Non-pigmented ciliary epithelial cell (primary cell): ENCODE measurements around the gene EPB41L3.

Experiments
- DNase-seq: peaks from one replicate; pipeline ENCODE4 v3.0.0-alpha.2; 2010; ENCODE audit warnings: low read depth

Gene EPB41L3

DNA sequence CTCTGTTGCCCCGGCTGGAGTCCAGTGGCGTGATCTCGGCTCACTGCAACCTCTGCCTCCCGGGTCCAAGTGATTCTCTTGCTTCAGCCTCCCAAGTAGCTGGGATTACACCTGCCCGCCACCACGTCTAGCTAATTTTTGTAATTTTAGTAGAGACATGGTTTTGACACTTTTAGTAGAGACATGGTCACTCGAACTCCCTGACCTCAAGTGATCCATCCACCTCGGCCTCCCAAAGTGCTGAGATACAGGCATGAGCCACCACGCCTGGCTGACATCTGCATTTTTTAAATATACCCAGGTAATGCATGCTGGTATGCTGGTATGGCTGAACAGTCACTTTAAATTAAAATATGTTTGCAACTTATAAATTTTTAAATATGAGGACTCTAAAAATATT, 91.9 kb downstream of the EPB41L3 start:
- DNase-seq = no peak

DNA sequence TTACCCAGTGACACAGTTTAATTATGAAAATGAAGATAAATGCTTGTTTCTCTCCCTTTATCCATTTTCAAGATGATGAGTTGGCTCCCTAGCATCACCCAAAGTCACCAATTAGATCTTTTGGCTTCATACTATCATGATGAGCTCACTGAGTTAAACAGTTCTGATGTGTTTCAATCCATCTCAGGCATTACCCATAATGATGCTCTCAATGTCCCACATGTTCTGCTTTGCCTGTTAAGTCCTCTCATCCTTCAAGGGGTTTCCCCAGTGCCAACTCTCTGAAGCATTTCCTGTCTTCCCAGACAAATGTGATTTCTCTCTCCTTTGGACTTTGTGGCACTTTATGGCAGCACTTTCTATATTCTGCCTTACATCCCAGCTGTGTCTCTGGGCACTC, 92.6 kb downstream of the EPB41L3 start:
- no peak for DNase-seq

DNA sequence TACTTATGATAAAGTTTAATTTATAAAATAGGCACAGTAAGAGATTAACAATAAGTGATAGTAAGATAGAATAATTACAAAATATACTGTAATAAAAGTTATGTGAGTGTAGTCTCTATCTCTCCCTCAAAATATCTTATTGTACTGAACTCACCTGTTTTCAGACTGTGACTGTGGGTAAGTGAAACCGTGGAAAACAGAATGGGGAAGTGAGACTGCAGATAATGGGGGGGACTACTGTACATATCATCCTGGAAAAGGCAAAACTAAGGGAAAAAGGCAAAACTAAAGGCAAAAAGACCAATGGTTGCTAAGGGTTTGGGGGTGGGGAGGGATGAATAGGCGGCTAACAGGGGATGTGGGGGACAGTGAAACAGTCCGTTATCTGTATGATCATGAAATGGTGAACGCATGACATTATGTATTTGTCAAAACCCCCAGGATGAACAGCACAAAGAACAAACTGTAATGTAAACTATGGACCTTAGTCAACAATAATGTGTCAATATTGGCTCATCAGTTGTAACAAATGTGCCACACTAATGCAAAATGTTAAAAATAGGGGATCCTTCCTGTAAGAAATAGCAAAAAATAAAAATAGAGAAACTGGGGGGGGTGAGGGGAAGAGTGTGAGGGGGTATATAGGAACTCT, 93.8 kb downstream of the EPB41L3 start:
- DNase-seq = no peak

- DNase-seq = no peak
These were observed 96.4 kb downstream of the EPB41L3 start for GRCh38 chr18:5447442-5447841.

- DNase-seq = no peak
These were observed 99.0 kb downstream of the EPB41L3 start for GRCh38 chr18:5444847-5445246.

DNA sequence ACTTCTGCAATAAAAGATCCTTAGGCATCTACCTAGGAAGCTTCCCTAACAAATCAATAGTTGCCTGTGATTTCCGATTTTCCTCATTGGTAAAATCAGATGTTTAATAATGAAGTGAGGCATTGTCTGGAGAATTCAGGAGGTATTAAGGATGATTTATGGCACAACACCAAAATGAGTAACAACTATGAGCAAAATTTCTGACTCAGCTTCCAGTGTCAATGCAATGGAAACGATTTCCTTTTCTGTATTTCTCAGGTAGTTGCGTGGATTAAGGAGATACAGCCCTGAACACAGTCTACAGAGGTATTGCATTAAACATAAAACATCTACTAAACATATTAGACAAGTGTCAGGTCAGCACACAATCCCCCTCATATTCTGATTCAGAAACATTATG, 99.5 kb downstream of the EPB41L3 start:
- no peak for DNase-seq

- DNase-seq = no peak
These were observed 103.7 kb downstream of the EPB41L3 start for GRCh38 chr18:5439986-5440696.

- DNase-seq = no peak
These were observed 109.4 kb downstream of the EPB41L3 start for GRCh38 chr18:5434425-5434824.

- no peak for DNase-seq
These were observed 111.8 kb downstream of the EPB41L3 start for GRCh38 chr18:5431836-5432575.

GRCh38 chr18:5430131-5430530, 113.7 kb downstream of the EPB41L3 start:
- no peak for DNase-seq

DNA sequence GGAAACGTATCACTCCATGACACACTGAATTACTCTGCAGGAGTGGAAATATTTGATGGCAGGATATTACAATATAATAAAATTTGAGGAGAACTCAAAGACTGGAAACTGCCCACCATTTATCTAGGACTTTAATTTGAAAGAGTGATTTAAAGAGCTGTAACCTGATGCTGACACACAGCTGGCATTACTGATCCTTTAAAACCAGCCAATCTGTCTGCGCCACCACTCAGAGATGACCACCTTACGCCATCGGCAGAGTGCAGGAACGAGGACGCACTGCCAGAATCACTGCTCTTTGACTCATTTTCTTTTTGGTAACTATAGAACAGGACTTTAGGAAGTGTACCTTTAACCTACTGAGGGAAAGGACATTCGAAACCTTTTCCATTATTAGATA, 114.1 kb downstream of the EPB41L3 start:
- no peak for DNase-seq

DNA sequence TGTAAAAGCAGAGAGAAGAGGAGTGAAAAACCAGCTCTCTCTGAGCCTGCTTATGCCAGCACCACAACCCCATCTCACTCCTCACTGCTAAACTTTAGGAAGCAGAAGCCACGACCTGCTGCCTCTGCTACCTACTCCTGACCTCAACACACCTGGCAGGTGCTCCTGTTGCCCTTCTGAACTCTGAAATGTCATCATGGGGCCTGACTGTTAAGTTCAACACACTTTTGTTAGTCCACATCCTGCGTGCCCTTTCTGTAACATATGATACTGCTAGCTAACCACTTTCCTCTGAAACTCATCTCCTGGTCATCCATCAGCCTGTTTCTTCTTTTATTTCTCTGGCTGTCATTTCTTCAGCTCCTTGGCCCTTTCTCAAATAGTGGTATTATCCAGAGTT, 118.1 kb downstream of the EPB41L3 start:
- no peak for DNase-seq

DNA sequence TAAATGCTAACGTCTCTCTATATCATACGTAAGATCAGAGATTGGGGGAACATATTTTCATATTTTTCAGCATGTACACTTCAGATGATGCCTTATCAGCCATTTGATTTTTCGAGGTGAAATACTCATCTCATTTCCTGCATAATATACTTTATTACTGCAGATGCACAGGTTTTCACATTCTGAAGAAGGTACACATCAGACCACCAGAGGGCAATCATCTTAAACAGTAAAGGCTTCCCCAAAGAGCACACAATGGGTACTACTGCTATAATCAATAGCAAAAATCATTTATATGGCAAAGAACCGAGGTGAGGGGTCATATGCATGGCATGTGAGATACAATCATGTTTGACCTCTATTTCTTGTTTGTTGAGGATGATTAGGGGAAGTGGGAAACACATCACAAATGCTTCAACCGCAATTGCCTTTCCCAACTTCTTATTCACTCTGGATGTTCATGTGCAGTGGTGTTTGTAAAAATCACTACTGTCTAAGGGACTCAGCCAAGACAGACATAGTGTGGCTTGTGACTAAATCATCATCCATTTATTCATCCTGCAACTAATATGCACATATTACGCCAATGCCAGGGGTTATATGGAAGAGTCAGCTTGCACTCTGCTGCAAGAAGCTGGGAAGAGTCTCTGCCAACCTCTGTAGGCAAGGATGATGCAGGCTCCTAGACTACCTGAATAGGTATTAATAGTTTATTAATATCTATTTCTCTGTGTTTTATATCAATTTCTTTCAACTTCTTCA, 118.7 kb downstream of the EPB41L3 start:
- peak; percentile 10 for DNase-seq

DNA sequence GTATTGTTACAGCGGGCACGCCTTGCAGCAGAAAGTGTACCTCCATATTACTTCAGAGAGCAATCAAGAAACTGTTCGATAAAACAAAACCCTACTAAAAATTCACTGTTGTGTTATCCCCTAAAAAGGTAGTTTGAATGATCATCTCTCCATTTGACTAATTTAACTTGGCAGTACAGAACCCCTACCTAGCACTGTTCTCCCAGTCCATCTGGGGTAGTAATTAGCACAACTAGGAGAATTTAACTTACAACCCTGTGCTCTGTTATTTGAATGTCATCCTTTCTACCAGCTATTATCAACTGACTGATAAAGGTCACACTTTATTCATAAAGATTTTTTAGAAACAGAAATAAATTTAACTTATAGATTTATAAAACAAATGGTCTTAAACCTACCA, 121.2 kb downstream of the EPB41L3 start:
- DNase-seq = no peak

DNA sequence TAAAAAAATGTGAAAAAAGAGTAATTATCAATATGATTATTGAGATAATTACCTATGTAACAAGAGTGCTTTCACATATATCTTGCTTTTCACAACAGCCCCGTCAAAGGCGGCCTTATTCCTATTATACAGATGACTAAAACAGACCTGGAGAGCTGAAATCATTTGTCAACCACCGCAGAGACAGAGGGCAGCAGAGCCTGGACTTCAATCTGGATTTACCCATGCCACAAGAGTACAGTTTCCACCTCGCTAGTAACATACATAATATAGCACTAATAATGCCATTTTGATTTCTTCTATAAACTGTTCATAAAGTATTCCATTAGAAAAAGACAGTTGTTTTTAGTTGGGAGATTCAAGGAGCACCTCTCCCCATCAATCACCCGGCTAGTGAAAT, 121.8 kb downstream of the EPB41L3 start:
- DNase-seq = no peak

- DNase-seq = no peak
These were observed 122.9 kb downstream of the EPB41L3 start for GRCh38 chr18:5420906-5421305.

- no peak for DNase-seq
These were observed 124.2 kb downstream of the EPB41L3 start for GRCh38 chr18:5419601-5420000.

DNA sequence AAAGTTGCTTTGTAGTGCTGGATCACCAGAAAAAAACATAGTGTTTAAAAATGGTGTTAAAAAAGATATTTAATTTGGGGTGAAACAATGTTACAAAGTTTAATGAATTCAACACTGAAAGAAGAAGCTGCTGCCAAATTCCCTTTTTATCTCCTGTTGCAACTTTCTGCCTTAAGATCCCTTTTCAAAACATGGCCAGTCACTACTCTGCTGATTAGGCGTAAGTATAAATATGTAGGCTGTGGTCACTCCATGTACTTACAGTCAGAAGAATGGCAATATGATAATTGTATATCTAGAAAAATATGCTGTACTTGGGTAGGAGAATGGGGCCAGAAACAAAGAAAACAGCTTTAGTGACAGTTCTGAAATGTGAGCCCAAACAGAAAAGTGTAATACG, 124.8 kb downstream of the EPB41L3 start:
- no peak for DNase-seq

- DNase-seq = no peak
These were observed 126.5 kb downstream of the EPB41L3 start for GRCh38 chr18:5417342-5417741.

DNA sequence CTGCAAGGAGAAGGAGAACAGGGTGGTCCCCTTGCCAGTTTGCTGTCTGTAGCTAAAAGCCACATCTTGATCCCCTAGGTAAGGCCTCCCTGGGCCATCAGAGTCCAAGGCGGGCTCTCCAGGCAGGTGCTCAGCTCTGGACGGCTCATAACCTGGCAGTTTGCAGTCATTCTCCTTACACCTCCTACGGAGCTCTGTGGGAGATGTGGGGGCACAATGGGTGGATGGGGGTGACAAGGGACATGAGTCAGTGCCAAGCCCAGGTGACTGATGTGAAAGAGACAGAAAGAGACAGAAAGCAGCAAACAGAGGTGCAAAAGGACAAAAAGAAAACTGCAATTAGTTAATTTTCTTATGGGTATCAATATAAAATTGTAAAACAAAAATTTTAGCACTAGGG, 127.7 kb downstream of the EPB41L3 start:
- no peak for DNase-seq

DNA sequence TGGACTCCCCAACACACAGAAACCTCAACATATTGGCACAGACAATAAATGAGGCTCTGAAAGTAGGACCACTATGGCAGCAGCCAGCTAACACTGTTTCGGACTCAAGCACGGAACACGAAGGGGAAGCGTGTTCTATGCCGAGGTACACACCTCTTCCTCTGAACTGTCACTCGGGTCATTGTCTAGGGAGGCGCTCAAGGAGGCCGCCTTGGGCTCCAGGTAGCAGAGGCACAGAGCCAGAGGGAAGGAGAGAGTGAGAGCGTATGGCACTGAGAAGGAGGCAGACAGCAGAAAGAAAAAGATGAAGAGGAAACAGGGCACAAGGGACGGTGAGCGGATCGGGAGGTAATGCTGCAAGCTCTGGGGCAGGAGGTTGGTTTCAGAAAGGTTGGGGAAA, 128.1 kb downstream of the EPB41L3 start:
- no peak for DNase-seq

DNA sequence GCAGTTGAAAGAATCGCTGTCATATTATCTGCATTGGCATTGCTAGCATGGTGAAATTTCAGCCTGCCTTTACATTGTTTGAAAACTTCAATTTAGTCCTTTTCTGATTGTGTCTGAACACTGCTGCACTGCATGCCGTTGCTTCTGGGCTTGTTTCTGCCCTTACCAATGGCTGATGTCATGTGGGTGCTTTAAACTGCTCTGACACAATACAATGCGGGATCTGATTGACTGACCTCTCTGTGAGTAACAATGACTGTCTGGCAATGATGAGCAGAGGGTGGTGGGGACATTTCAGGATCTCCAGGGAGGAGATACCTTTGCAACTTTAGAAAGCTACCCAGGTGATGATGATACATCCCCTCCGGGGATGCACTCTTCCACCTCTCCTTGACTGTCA, 128.8 kb downstream of the EPB41L3 start:
- DNase-seq = no peak

- no peak for DNase-seq
These were observed 129.3 kb downstream of the EPB41L3 start for GRCh38 chr18:5414546-5414945.
